GM12872 (cell line): Measurements from ENCODE around the gene RNFT2.

Experiments used
- CTCF ChIP-seq: IDR thresholded peaks from 3 replicates; pipeline ENCODE4 v1.5.1; 2011; ENCODE audit warnings: low read depth, mild to moderate bottlenecking, low read length, moderate library complexity; ENCODE audit not compliant: insufficient read depth

Gene RNFT2

DNA sequence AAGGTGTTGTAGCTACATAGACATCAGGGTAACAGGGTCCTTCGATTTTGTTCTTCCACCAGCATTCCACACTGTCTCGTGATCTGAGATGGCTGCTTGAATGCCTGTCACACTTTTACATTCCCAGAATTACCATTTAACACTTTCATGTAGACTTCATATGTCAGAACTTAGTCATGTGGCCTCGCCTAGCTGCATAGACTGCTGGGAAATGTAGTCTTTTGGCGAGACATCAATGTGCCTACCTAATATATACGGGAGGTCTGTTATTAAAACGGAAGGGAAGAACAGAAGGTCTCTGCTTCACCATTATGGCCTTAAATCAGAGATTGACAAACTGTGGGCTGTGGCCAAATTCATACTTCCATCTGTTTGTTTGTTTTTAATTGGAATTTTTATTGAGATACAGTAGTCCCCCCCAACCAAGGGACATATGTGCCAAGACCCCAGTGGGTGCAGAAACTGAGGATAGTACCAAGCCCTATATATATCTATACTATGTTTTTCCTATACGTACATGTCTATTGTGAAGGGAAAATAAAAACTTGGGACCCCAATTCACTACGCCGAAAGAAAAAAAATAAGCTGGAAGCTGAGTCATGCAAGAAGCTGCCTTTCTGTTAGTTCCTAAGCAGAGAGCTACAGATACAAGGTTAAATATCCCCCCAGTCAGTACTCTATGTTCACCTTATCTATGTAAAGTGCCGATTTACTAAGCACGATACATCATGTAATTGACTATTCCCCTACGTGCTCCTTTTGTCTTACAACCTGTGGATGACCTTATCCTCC lies 154.4 kb downstream of the RNFT2 start:
- TF ChIP-seq CTCF, result no peak

DNA sequence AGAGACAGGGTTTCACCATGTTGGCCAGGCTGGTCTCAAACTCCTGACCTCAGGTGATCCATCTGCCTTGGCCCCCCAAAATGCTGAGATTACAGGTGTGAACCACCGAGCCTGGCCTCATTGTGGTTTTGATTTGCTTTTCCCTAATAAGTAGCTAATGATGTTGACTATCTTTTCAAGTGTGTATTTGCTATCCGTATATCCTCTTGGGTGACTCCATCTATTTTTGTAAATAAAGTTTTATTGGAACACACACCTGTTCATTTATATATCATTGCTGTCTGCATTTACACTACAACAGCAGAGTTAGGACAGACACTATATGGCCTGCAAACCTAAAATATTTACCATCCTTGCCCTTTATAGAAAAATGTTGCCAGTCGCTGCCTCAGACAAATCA lies 156.8 kb downstream of the RNFT2 start:
- no peak for TF ChIP-seq CTCF

DNA sequence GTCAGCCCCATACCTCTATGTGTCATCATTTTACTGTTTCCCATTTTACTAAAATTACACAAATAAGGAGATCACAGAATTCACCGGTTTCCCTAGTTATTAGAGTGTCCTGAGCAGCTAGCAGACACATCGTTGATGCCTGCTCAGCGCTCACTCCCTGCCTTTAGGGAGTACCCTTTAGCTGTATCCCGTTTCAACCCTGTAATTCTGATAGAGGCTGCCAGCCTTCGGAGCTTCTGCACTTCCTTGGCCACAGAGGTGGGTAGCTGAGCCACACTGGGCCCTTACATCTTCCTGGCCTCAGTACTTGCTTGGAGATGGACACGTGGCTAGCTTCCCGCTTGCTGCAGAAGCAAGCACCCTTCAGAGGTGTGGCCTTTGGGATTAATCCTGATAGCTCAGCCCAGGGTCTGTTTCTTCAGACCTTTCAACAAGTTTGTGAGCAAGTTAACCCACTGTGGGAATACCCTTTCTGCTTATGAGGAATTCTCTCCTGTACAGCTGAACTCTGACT lies 158.4 kb downstream of the RNFT2 start:
- TF ChIP-seq CTCF, result no peak

- TF ChIP-seq CTCF, result no peak
Observed at GRCh38 chr12:116897476-116897875, 159.4 kb downstream of the RNFT2 start.

GRCh38 chr12:116898669-116899068 lies 160.6 kb downstream of the RNFT2 start:
- no peak for TF ChIP-seq CTCF

GRCh38 chr12:116901612-116902011 lies 163.5 kb downstream of the RNFT2 start:
- TF ChIP-seq CTCF, result no peak
